ENCODE measurements around the gene S100A11. TPM values are rescaled to one million over a fixed set of nuclear protein-coding genes. Genes with fewer than 3 reads are reported as not detected.

S100A11 gene
- polyA plus RNA-seq, 3 donors, result 231 to 297 (median 273) TPM

GRCh38 chr1:152003846-152004442, 32.9 kb downstream of the S100A11 start:
- no peak for DNase-seq (ENCODE audit: low read depth in 3 of 3, low spot score in 2 of 3)

GRCh38 chr1:152002960-152003359, 33.8 kb downstream of the S100A11 start:
- no peak for DNase-seq (ENCODE audit: low read depth in 3 of 3, low spot score in 2 of 3)

DNA sequence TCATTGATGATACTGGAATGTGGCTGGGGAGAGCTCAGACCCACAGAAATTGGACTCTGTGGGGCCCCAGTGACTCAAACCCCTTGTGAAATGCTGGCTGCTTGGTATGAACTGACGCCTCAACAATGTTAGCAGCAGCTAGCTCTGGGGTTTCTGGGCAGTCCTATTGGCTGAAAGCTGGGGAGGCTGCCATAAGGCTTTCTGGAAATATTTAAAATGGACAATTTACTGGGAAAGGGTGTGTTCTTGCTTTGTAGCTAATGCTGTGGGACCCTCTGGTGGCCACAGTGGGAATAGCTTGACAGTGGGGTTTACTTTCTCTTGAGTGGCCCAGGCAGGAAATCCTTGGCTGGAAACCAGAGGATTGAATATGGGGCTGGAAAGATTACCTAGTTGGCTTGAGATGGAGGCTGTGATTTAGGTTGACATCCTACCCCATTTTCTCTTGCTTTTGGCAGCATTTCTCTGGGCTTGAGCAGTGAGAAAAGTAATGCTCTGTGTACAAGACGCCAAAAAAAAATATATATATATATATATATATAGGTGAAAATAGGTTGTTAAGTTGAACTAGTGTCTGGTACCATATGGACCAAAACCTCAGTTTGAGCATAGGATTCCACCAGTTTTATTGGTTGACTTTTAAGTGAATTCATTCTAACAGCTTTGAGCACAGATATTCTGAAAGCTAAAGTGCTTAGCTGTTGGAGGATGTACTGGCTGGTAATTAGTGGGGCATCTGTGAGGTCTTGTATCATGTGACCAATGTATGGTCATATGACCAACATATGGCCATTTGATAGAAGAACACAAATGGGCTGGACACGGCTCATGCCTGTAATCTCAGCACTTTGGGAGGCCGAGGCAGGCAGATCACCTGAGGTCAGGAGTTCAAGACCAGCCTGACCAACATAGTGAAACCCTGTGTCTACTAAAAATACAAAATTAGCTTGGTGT, 34.9 kb downstream of the S100A11 start:
- DNase-seq (ENCODE audit: low read depth in 3 of 3, low spot score in 2 of 3), result peak in 2 of 3 donors; percentile 67 to 73

GRCh38 chr1:152000964-152001630, 35.7 kb downstream of the S100A11 start:
- no peak for DNase-seq (ENCODE audit: low read depth in 3 of 3, low spot score in 2 of 3)

DNA sequence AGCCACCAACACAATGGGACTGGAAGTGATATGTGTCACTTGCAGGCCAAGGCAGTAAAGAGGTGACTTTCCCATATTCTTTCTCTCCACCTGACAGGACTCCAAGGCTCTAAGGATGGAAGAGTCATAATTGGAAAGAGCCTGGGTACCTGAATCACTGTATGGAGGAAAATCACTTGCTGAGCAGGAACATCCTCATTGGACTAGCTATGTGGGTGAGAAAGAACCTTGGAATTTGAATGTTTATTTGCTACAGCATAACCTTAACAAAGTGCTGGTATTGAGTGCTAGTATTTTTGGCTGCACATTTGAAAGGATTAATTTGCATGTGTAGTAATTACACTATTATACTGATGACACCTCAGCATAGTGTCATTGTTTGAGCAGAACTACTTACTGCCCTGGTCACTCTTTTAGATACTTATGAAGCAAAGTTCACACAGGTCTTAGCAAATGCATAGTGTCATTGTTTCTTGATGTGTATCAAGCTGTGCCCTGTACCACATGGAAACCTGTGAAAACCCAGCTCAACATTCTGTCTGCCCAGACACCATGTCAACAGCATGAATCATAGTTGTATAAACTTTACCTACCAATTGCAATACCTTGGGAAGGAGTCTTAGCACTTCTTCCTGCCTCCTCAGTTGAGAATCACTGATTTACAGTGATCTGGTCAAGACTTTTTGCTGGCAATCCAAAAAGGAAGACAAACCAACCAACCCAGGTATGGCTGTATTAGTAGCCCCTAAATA, 38.0 kb downstream of the S100A11 start:
- DNase-seq (ENCODE audit: low read depth in 3 of 3, low spot score in 2 of 3), result no peak

DNA sequence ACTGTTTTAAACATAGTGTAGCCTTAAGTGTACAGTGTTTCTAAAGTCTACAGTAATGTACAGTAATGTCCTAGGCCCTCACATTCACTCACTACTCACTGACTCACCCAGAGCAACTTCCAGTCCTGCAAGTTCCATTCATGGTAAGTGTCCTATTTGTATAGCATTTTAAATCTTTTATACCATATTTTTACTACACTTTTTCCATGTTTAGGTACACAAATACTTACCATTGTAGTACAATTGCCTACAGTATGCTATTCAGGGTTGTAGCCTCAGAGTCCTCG, 39.6 kb downstream of the S100A11 start:
- DNase-seq (ENCODE audit: low read depth in 3 of 3, low spot score in 2 of 3), result no peak

- DNase-seq (ENCODE audit: low read depth in 3 of 3, low spot score in 2 of 3), result no peak
Measured at GRCh38 chr1:151995774-151996173, 41.0 kb downstream of the S100A11 start.

DNA sequence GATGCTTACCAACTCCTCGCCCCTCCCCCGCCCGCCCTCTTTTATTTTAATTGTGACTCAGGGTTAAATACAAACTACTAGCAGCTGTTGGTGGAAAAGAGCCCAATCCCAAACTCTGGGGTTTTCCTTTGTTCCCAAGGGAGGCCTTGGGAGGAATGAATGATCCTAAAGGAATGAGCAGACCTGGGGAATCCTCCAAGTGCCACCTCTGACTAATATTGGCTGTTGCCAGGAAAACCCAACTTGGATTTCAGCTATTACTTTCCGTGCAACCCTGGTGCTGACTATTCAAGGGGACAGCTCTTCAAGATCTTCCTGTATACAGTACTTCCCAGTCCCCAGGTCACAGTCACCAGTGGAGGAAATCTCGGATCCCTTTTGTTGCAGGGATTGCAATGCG, 41.8 kb downstream of the S100A11 start:
- no peak for DNase-seq (ENCODE audit: low read depth in 3 of 3, low spot score in 2 of 3)

GRCh38 chr1:151993734-151994496, 42.9 kb downstream of the S100A11 start, which contains the start of gene S100A10:
S100A10 (minus strand) TSS chr1:151993859; CDS start chr1:151986230, 7,629 bp downstream.
- DNase-seq (ENCODE audit: low read depth in 3 of 3, low spot score in 2 of 3), result no peak

DNA sequence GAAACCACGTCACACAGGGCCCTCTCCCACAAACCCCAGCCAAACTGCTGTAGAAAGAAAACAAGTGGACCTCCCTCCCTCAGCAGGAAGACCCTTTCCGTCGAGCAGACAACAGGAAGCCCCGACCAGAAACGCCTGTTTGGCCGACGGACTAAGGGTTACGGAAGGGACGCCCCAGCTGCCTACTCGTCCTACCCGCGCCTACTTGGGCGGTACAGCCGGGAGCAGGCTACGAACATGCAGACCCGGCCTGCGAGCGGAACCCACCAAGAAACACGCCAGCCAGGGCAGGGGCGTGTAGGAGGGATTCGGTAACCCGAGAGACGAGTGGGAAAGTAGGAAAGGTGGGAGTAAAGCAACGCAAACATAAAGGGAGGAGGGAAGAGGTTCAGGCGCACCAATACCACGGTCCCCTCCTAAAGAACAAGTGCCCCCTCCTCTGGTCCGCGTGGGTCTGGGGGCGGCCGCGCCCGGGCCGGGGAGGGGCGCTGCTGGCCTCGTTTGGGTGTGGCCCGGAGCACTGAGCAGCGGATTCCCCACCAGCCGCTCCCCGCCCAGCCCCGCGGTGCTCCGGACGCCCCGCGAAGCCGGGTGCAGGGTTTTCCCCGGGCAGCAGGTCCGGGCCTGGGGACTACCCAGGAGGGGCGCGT, 43.6 kb downstream of the S100A11 start:
- DNase-seq (ENCODE audit: low read depth in 3 of 3, low spot score in 2 of 3), result no peak

DNA sequence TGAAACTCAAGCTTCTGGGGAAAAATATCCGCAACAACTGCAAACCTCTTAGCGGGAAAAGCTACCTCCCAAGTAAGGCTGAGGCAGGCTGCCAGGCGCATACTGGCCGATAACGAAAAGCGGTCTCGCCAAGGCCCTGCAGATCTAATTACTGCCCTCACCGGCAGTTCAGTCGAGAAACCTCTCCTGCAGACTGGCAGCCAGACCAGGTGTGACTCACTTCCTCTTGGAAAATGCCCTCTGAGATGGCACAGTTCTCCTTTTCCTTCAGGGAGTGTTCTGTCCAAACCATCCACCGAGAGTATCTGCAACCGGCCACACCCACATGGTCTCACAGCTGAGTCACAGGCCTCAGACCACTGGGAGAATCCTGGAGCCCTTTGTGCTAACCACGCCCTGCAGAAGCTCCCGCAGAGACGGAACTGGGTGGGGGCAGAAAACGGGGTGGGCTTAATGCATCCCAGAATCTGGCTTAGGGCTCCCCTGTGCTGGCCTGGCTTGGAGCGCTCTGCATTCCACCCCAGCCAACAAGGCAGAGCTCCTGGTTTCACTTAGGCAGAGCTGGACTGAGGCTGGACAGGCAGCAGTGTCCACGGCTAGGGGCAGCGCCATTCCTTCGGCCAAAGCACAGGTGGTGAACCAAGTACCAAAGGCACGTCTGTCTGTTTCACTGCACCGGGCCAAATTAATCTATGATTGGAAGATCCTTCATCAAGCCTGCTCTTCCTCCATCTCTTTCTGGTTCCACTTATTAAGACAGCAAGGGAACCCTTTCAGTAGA, 44.3 kb downstream of the S100A11 start:
- no peak for DNase-seq (ENCODE audit: low read depth in 3 of 3, low spot score in 2 of 3)

- DNase-seq (ENCODE audit: low read depth in 3 of 3, low spot score in 2 of 3), result no peak
Measured at GRCh38 chr1:151991663-151992302, 45.0 kb downstream of the S100A11 start.

DNA sequence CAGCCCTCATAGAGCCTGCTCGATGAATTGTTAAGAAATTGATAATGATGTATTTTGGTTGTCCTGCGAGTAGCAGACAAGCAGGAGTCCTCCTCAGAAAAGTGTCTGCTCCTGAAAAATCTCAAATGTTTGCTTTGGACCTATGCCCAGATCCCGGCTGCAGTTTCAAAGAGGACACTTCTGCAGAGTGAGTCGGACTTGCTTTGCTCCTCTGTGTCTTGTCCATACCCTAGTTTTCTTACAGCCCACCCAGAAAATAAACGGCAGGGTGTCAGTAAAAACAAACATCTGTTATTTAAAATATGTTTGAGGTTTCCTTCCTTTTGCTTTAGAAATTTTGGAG, 46.0 kb downstream of the S100A11 start:
- DNase-seq (ENCODE audit: low read depth in 3 of 3, low spot score in 2 of 3), result peak in 1 of 3 donors; percentile 70

DNA sequence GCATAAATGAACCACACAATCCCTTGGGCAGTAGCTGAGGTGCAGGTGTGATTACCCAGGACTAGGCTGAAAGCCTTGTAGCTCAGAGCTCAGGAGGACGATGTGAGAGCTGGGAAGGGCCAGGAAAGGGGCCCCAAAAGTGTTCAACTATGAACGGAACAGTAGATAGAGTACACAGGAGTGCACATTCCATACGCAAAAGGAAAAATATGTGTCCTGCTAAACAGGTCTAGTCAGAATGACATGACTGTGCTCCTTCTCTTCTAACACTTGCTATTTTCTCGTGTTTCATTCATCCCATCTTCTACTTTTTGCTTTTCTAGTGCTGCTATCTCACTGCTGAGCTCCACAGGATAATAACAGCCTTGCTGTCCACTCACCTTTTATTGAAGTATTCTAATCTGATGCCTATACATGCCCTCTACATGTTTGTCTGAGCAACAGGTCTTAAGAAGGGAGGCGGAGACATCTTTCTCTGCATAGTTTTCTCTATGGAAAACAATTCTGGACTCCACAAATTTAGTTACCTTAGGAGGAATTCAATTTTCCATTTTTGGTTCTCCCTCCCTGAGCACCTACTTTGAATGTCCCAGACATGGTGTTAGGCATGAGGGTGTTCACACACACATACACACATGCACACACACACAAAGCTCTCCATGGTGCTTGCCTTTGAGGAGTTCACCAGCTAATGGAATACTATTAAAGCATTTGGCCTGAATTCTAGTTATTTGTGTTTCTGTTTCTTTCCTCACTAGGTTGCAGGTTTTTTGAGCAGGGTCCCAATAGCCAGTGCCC, 46.5 kb downstream of the S100A11 start:
- no peak for DNase-seq (ENCODE audit: low read depth in 3 of 3, low spot score in 2 of 3)

DNA sequence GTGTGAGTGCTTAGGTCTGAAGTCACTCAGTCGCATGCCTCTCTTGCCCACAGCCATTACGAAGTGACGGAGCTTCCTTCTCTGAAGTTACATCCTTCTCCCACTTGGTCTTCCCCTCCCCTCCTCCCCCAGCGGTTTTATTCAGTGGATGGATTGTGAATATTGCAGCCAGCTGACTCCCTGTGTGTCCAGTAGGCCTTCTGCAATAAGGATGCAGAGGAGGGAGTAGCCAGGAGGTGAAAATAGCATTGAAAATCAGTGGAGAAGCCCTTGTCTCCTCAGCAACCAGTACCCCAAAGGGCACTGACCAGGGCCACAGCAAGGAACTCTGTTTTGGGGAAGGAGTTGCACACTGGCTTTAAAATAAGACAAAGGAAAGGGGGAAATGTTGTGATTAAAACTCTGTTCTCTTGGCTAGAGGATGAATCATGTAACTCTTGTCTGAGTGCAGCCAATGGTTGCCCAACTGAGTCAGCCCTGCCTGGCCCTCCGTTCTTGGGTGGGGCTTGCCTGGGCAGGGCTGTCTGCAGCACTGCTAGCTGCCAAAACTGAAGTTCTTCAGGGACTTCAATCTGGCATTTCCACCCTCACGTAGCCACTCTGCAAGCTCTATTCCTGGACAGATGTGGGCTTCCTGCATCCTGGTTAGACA, 47.5 kb downstream of the S100A11 start:
- no peak for DNase-seq (ENCODE audit: low read depth in 3 of 3, low spot score in 2 of 3)

DNA sequence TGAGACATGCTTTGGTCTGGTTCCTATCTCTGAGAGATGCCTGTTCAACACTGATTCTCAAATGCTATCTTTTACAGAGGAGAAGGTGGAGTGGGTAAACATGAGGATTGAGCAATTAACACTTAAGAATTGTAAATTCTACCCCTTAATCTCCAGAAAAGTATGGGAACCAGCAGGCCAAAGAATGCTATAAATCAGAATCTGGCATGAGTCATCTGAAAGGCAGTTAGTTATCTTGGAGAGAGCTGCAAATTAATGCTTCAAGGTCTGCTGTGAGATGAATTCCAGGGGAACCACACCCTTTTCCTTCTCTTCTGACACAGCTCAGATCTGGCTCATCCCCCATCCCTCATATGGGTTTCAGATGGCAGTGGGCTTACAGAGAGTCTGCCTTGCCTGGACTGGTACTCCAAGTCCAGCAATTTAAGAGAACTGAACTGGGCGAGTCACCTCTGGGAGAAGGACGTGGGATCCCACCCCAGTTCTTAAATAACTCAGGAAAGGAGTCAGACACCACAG, 48.3 kb downstream of the S100A11 start:
- DNase-seq (ENCODE audit: low read depth in 3 of 3, low spot score in 2 of 3), result no peak

All from right renal cortex interstitium (tissue), 3 donors.